GM23248 (cell line): ENCODE data around the gene CAMTA1. TPM values are rescaled to one million over a fixed set of nuclear protein-coding genes. Genes with fewer than 3 reads are reported as not detected.

Source experiments
- DNase-seq: peaks from one replicate; pipeline ENCODE4 v3.0.0-alpha.2; 2015
- H2AFZ ChIP-seq: fragments of 200-600 bp; sonication (generic); 2 replicates; pipeline ENCODE4 v1.6.1; 2016; ENCODE audit warnings: antibody characterized with exemption
- H3F3A ChIP-seq: fragments of 200-600 bp; sonication (generic); 2 replicates; pipeline ENCODE4 v1.6.1; 2016; ENCODE audit warnings: mild to moderate bottlenecking, antibody characterized with exemption, mixed run types; ENCODE audit not compliant: insufficient read depth
- H3K27ac ChIP-seq: fragments of 200-600 bp; sonication (generic); 2 replicates; pipeline ENCODE4 v1.5.1; 2016; ENCODE audit warnings: mild to moderate bottlenecking
- H3K27me3 ChIP-seq: fragments of 200-600 bp; sonication (generic); replicated peaks from 2 replicates; pipeline ENCODE4 v1.6.1; 2016; ENCODE audit warnings: mild to moderate bottlenecking; ENCODE audit not compliant: insufficient read depth
- H3K36me3 ChIP-seq: fragments of 200-600 bp; sonication (generic); 2 replicates; pipeline ENCODE4 v1.6.1; 2016; ENCODE audit warnings: low read depth, mild to moderate bottlenecking
- H3K4me1 ChIP-seq: fragments of 200-600 bp; sonication (generic); 2 replicates; pipeline ENCODE4 v1.6.1; 2016; ENCODE audit warnings: mild to moderate bottlenecking; ENCODE audit not compliant: insufficient read depth
- H3K4me2 ChIP-seq: fragments of 200-600 bp; sonication (generic); one replicate; pipeline ENCODE4 v1.6.1; 2016; ENCODE audit warnings: mild to moderate bottlenecking; ENCODE audit not compliant: unreplicated experiment
- H3K4me3 ChIP-seq: fragments of 200-600 bp; sonication (generic); 2 replicates; pipeline ENCODE4 v1.5.1; 2016; ENCODE audit warnings: mild to moderate bottlenecking
- H3K79me2 ChIP-seq: fragments of 200-600 bp; sonication (generic); 2 replicates; pipeline ENCODE4 v1.6.1; 2016; ENCODE audit warnings: mild to moderate bottlenecking; ENCODE audit not compliant: insufficient read depth
- H3K9ac ChIP-seq: fragments of 200-600 bp; sonication (generic); 2 replicates; pipeline ENCODE4 v1.6.1; 2016; ENCODE audit warnings: mild to moderate bottlenecking
- H3K9me2 ChIP-seq: fragments of 200-600 bp; sonication (generic); 2 replicates; pipeline ENCODE4 v1.6.1; 2016; ENCODE audit warnings: mixed run types, mild to moderate bottlenecking, moderate library complexity; ENCODE audit not compliant: insufficient read depth
- H3K9me3 ChIP-seq: fragments of 200-600 bp; sonication (generic); one replicate; pipeline ENCODE4 v1.6.1; 2017; ENCODE audit warnings: low read depth
- H4K20me1 ChIP-seq: fragments of 200-600 bp; sonication (generic); 2 replicates; pipeline ENCODE4 v1.6.0; 2016; ENCODE audit not compliant: insufficient read depth
- EZH2 ChIP-seq: fragments of 200-600 bp; sonication (generic); IDR thresholded peaks from 2 replicates; pipeline ENCODE4 v1.6.1; 2018; ENCODE audit warnings: antibody characterized with exemption, mild to moderate bottlenecking; ENCODE audit not compliant: insufficient read depth, poor library complexity, severe bottlenecking
- EZH2phosphoT487 ChIP-seq: fragments of 200-600 bp; sonication (generic); IDR thresholded peaks from 2 replicates; pipeline ENCODE4 v1.6.1; 2018; ENCODE audit warnings: antibody characterized with exemption, moderate library complexity, mild to moderate bottlenecking, low read depth; ENCODE audit not compliant: insufficient read depth
- WGBS, 2 experiments: methylation state at CpG; one replicate each; pipeline ENCODE4 v1.1.6; 2015 to 2017; ENCODE audit warnings: low lambda C conversion rate in 2 of 2, low coverage in 1 of 2; ENCODE audit errors: missing lambda C conversion rate in 2 of 2; 5-methylcytosine and 5-hydroxymethylcytosine counted together
- in situ Hi-C: fragments of 300-500 bp; cut with MboI; formaldehyde crosslinking; loops from 2 replicates; pipeline ENCODE4 v1.15.0; 2020
- polyA plus RNA-seq: library from polyadenylated mRNA; unstranded; fragments of >200 nt; fragmentation: Nextera tagmentation; extraction: Ambion mirVana; gene quantifications from 2 replicates; pipeline ENCODE4 v1.2.1, GENCODE V29; 2016
- total RNA-seq: library from RNA; depleted of rRNA; stranded (reverse); fragments of >200 nt; shearing (Covaris generic); gene quantifications from 2 replicates; pipeline ENCODE4 v1.2.3, GENCODE V29; 2014

The CAMTA1 gene
- total and polyA plus RNA-seq, 2 experiments from 2014 or later, result 50.1 to 165 TPM

GRCh38 chr1:7384679-7385078 is 599.4 kb downstream of the CAMTA1 start:
- H3K79me2 ChIP-seq, result no peaks in the 10 kb centered on the region
- in situ Hi-C loops, result no loop called here

GRCh38 chr1:7385471-7386225 is 600.4 kb downstream of the CAMTA1 start:
- Histone ChIP-seq H4K20me1 (no peaks in the 10 kb centered on the region), H3K36me3 (no peaks in the 10 kb centered on the region), H3K4me3 (no peak overlapping the region), H2AFZ (no peak overlapping the region), H3K79me2 (no peaks in the 10 kb centered on the region), H3K4me2 (no peak overlapping the region), H3K27ac (no peak overlapping the region), H3F3A (no peaks in the 10 kb centered on the region), H3K9ac (no peak overlapping the region), H3K9me2 (no peaks in the 10 kb centered on the region), H3K9me3 (no peaks in the 10 kb centered on the region), H3K27me3 (no peaks in the 10 kb centered on the region), H3K4me1 (peaks cover 12% of the 10 kb centered on the region; the same call in 1 of the 2 replicates)
- in situ Hi-C loops, result no loop called here
- no peak for DNase-seq
- WGBS, 2 experiments, result 88 to 90% methylated on average over 19 of the region's 19 CpGs
- no peak for TF ChIP-seq EZH2phosphoT487
- TF ChIP-seq EZH2, result no peak

More at GRCh38 chr1:7384679-7385078, 599.4 kb downstream of the CAMTA1 start:
- Histone ChIP-seq H3K4me1 (peaks cover 16% of the 10 kb centered on the region), H3K4me3 (no peak overlapping the region), H3F3A (no peaks in the 10 kb centered on the region), H4K20me1 (no peaks in the 10 kb centered on the region), H3K9me3 (no peaks in the 10 kb centered on the region), H3K27me3 (no peaks in the 10 kb centered on the region), H3K4me2 (no peak overlapping the region), H3K9ac (no peak overlapping the region), H2AFZ (no peak overlapping the region), H3K27ac (no peak overlapping the region), H3K9me2 (no peaks in the 10 kb centered on the region), H3K36me3 (no peaks in the 10 kb centered on the region)
- WGBS, 2 experiments, result 73 to 77% methylated on average over 7 of the region's 7 CpGs
- TF ChIP-seq EZH2 (no peak), EZH2phosphoT487 (no peak)
- DNase-seq, result no peak

GRCh38 chr1:7386226-7387052 is 601.2 kb downstream of the CAMTA1 start:
- no peaks in the 10 kb centered on the region for H3K79me2 ChIP-seq
- no peak for TF ChIP-seq EZH2
- 84 to 88% methylated on average over 17 to 20 of the region's 20 CpGs for WGBS, 2 experiments
- in situ Hi-C loops, result no loop called here
- H3K4me2 ChIP-seq, result no peak overlapping the region
- no peaks in the 10 kb centered on the region for H3K27me3 ChIP-seq
- H4K20me1 ChIP-seq, result no peaks in the 10 kb centered on the region
- peaks cover 12% of the 10 kb centered on the region; the same call in 1 of the 2 replicates for H3K4me1 ChIP-seq
- no peaks in the 10 kb centered on the region for H3K36me3 ChIP-seq
- no peak overlapping the region for H3K9ac ChIP-seq
- H3K4me3 ChIP-seq, result no peak overlapping the region
- DNase-seq, result no peak
- H3K9me2 ChIP-seq, result no peaks in the 10 kb centered on the region
- no peak overlapping the region for H3K27ac ChIP-seq
- H3F3A ChIP-seq, result no peaks in the 10 kb centered on the region
- H2AFZ ChIP-seq, result no peak overlapping the region
- H3K9me3 ChIP-seq, result no peaks in the 10 kb centered on the region

- Histone ChIP-seq H3K4me3 (no peak overlapping the region), H3F3A (no peaks in the 10 kb centered on the region), H3K9me3 (no peaks in the 10 kb centered on the region), H3K27ac (no peak overlapping the region), H3K4me2 (no peak overlapping the region), H3K4me1 (peaks cover 12% of the 10 kb centered on the region; the same call in 1 of the 2 replicates), H4K20me1 (no peaks in the 10 kb centered on the region), H3K36me3 (no peaks in the 10 kb centered on the region), H3K9me2 (no peaks in the 10 kb centered on the region), H3K79me2 (no peaks in the 10 kb centered on the region), H3K9ac (no peak overlapping the region), H2AFZ (no peak overlapping the region), H3K27me3 (no peaks in the 10 kb centered on the region)
- DNase-seq, result no peak
- TF ChIP-seq EZH2 (no peak), EZH2phosphoT487 (no peak)
- in situ Hi-C loops, result no loop called here
- WGBS, 2 experiments, result 62 to 64% methylated on average over 9 of the region's 9 CpGs
Observed at GRCh38 chr1:7387053-7387927, 602.0 kb downstream of the CAMTA1 start.
